Astrocyte of the spinal cord (primary cell): ENCODE data around the gene CAVIN1.
"Not testable (repeated sequence)": the region's sequence is repeated elsewhere in the genome, so short reads cannot be mapped to it uniquely, and the experiment has no call there.

Experiments used
- DNase-seq: peaks from one replicate; pipeline ENCODE4 v3.0.0; 2011; ENCODE audit warnings: low read depth, low spot score
- H3K4me3 ChIP-seq: 2 replicates; pipeline ENCODE4 v1.5.1; 2011; ENCODE audit warnings: low read depth, mild to moderate bottlenecking, low read length, moderate library complexity
- in situ Hi-C: cut with HindIII; loops from 2 replicates; pipeline ENCODE4 v1.10.0; 2017; ENCODE audit warnings: low sequenced_read_pairs
- TF ChIP-seq, protein P1 (sequence below): IDR thresholded peaks from 2 replicates; pipeline ENCODE4 v1.5.1; 2012; ENCODE audit warnings: low read depth, mild to moderate bottlenecking, low read length, inconsistent platforms

The CAVIN1 gene

GRCh38 chr17:42373896-42374295 is 49.2 kb downstream of the CAVIN1 start:
- in situ Hi-C loops = no loop called here
- DNase-seq = no peak
- no peak overlapping the region for H3K4me3 ChIP-seq
- TF ChIP-seq, protein P1, sequence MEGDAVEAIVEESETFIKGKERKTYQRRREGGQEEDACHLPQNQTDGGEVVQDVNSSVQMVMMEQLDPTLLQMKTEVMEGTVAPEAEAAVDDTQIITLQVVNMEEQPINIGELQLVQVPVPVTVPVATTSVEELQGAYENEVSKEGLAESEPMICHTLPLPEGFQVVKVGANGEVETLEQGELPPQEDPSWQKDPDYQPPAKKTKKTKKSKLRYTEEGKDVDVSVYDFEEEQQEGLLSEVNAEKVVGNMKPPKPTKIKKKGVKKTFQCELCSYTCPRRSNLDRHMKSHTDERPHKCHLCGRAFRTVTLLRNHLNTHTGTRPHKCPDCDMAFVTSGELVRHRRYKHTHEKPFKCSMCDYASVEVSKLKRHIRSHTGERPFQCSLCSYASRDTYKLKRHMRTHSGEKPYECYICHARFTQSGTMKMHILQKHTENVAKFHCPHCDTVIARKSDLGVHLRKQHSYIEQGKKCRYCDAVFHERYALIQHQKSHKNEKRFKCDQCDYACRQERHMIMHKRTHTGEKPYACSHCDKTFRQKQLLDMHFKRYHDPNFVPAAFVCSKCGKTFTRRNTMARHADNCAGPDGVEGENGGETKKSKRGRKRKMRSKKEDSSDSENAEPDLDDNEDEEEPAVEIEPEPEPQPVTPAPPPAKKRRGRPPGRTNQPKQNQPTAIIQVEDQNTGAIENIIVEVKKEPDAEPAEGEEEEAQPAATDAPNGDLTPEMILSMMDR = no peak

DNA sequence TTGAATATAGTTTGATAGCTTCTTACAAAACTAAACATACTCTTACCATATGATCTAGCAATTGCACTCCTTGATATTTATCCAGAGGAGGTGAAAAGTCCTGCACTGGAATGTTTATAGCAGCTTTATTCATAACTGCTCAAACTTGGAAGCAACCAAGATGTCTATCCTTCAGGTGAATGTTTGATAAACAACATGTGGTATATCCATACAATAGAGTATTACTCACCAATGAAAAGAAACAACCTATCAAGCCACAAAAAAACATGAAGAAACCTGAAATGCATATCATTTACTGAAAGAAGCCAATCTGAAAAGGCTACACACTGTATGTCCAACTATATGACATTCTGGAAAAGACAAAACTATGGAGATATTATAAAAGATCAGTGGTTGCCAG is 50.9 kb downstream of the CAVIN1 start:
- TF ChIP-seq, protein P1 = no peak
- H3K4me3 ChIP-seq = no peak overlapping the region
- in situ Hi-C loops = no loop called here
- no peak for DNase-seq

- not testable (repeated sequence) for DNase-seq, H3K4me3 ChIP-seq
Observed at GRCh38 chr17:42368797-42369561, 54.1 kb downstream of the CAVIN1 start.

DNA sequence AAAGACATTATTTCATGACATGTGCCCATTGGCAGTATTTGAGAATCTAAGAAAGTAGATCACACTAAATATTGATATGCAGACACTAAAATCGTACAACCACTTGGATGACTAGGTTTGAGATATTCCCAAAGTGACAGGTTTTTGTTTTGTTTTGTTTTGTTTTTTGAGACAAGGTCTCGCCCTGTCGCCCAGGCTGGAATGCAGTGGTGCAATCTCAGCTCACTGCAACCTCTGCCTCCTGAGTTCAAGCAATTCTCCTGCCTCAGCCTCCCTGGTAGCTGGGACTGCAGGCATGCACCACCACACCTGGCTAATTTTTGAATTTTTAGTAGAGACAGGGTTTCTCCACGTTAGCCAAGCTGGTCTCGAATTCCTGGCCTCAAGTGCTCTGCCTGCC is 54.7 kb downstream of the CAVIN1 start:
- in situ Hi-C loops, DNase-seq, H3K4me3 ChIP-seq: not testable (repeated sequence)

More at GRCh38 chr17:42368797-42369561, 54.1 kb downstream of the CAVIN1 start:
- in situ Hi-C loops = not testable (repeated sequence)

- DNase-seq, in situ Hi-C loops, H3K4me3 ChIP-seq: not testable (repeated sequence)
Observed at GRCh38 chr17:42366176-42367023, 56.7 kb downstream of the CAVIN1 start.

GRCh38 chr17:42365136-42365535 is 57.9 kb downstream of the CAVIN1 start:
- H3K4me3 ChIP-seq = no peak overlapping the region
- TF ChIP-seq, protein P1 = no peak
- DNase-seq = peak; percentile 83
- in situ Hi-C loops = no loop called here

GRCh38 chr17:42363767-42364585 is 59.1 kb downstream of the CAVIN1 start:
- TF ChIP-seq, protein P1 = no peak
- no peak overlapping the region for H3K4me3 ChIP-seq
- in situ Hi-C loops = no loop called here
- DNase-seq = peak; percentile 73
